Measurements from ENCODE around the gene MTA1.

Gene MTA1

GRCh38 chr14:105436402-105436801 is 16.8 kb downstream of the MTA1 start:
- no peak overlapping the region for H3K4me3 ChIP-seq (ENCODE audit: low read depth, low read length)
- TF ChIP-seq CTCF (IDR thresholded peaks at IDR 0.05; ENCODE audit: low read depth, low read length) = no peak

- H3K4me3 ChIP-seq (ENCODE audit: low read depth, low read length) = no peak overlapping the region
- TF ChIP-seq CTCF (IDR thresholded peaks at IDR 0.05; ENCODE audit: low read depth, low read length) = no peak
Observed at GRCh38 chr14:105436891-105437722, 17.5 kb downstream of the MTA1 start.

GRCh38 chr14:105437723-105438500 is 18.3 kb downstream of the MTA1 start:
- TF ChIP-seq CTCF (IDR thresholded peaks at IDR 0.05; ENCODE audit: low read depth, low read length) = no peak
- no peak overlapping the region for H3K4me3 ChIP-seq (ENCODE audit: low read depth, low read length)

- no peak for TF ChIP-seq CTCF (IDR thresholded peaks at IDR 0.05; ENCODE audit: low read depth, low read length)
- no peak overlapping the region for H3K4me3 ChIP-seq (ENCODE audit: low read depth, low read length)
Observed at GRCh38 chr14:105439179-105439578, 19.6 kb downstream of the MTA1 start.

GRCh38 chr14:105439710-105440553 is 20.3 kb downstream of the MTA1 start:
- no peak for TF ChIP-seq CTCF (IDR thresholded peaks at IDR 0.05; ENCODE audit: low read depth, low read length)
- no peak overlapping the region for H3K4me3 ChIP-seq (ENCODE audit: low read depth, low read length)

- TF ChIP-seq CTCF (IDR thresholded peaks at IDR 0.05; ENCODE audit: low read depth, low read length) = no peak
Observed at GRCh38 chr14:105440554-105440900, 20.9 kb downstream of the MTA1 start.

More at GRCh38 chr14:105440554-105440900, 20.9 kb downstream of the MTA1 start:
- no peak overlapping the region for H3K4me3 ChIP-seq (ENCODE audit: low read depth, low read length)

Data from WI38 (cell line).